Renal cortex interstitium (tissue), 11 donors: ENCODE data around the gene APBB1IP. TPM values are rescaled to one million over a fixed set of nuclear protein-coding genes. Genes with fewer than 3 reads are reported as not detected.
"Not testable (repeated sequence)": the region's sequence is repeated elsewhere in the genome, so short reads cannot be mapped to it uniquely, and the experiment has no call there.

Experiments used
- DNase-seq, 11 donors: peaks; one replicate each; pipeline ENCODE4 v3.0.0-alpha.2; 2013; ENCODE audit warnings: low read depth in 9 of 11, low spot score in 4 of 11; ENCODE audit errors: extremely low read depth in 1 of 11
- polyA plus RNA-seq, 3 donors: library from polyadenylated mRNA; unstranded; fragments of 120-200 nt; gene quantifications; one replicate each; pipeline ENCODE4 v1.2.1, GENCODE V29; 2013; ENCODE audit not compliant: insufficient read length in 3 of 3

APBB1IP gene
- polyA plus RNA-seq, 3 donors, result 0.94 to 1.9 (median 1.4) TPM

GRCh38 chr10:26468700-26469099, 30.6 kb downstream of the APBB1IP start:
- DNase-seq, result no peak

DNA sequence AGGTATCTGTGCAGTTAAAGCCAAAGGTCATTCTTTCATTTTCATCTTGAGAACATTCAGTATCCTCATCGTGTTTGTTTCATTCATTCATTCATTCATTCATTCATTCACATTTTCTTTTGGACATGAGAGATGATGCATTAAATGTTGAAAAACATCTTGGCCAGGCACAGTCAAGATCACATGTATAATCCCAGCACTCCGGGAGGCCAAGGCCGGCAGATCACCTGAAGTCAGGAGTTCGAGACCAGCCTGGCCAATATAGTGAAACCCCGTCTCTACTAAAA, 34.3 kb downstream of the APBB1IP start:
- DNase-seq, result no peak

- no peak for DNase-seq
Observed at GRCh38 chr10:26474026-26474425, 35.9 kb downstream of the APBB1IP start.

- DNase-seq, result not testable (repeated sequence)
Observed at GRCh38 chr10:26474845-26475244, 36.7 kb downstream of the APBB1IP start.

- DNase-seq, result no peak
Observed at GRCh38 chr10:26475386-26475785, 37.2 kb downstream of the APBB1IP start.

DNA sequence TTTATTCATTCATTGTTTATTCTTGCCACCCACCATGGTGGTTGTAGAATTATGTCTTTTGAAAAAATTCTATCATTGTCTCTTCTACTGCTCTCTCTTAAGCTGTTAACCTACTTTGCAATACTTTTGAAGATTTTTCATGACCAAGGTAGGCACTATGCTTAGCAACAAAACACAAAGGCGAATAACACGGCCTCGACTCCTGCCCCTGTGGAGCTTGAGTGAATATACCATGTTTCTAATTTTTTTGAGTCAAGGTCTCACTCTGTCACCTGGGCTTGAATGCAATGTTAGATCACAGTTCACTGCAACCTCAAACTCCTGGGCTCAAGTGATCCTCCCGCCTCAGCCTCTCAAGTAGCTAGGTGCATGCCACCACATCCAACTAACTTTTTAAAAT, 39.4 kb downstream of the APBB1IP start:
- no peak for DNase-seq

DNA sequence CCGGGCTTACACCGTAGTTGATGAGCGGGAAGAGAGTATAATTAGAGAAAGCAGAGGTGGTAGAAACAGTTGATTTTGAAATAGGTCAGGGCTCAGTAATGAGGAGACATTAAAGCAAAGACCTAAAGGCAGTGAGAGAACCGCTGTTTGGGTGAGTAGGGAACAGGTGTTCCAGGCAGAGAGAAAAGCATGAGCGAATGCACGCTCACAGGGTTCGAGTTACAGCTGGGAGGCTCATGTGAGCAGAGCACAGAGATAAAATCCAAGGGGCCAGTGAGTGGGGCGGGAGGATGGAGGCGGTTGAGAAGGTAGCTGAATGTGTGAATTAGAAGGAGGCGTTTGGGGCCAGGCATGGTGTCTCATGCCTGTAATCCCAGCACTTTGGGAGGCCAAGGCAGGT, 39.9 kb downstream of the APBB1IP start:
- no peak for DNase-seq

GRCh38 chr10:26479766-26480492, 41.8 kb downstream of the APBB1IP start:
- no peak for DNase-seq

DNA sequence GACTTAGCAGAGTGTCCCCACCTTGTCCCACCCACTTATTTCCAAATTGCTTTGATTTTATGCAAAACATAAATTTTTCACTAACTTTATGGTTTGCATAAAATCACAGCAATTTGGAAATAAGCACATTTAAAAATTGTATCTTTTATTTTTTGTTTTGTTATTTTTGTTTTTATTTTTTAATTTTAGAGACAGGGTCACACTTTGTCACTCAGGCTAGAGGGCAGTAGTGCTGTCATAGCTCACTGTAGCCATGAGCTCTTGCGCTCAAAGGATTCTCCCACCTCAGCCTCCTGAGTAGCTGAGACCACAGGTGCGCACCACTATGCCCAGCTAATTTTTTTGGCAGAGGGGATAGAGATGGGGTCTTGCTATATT, 43.2 kb downstream of the APBB1IP start:
- DNase-seq, result no peak

- DNase-seq, result no peak
Observed at GRCh38 chr10:26481914-26482550, 43.9 kb downstream of the APBB1IP start.

DNA sequence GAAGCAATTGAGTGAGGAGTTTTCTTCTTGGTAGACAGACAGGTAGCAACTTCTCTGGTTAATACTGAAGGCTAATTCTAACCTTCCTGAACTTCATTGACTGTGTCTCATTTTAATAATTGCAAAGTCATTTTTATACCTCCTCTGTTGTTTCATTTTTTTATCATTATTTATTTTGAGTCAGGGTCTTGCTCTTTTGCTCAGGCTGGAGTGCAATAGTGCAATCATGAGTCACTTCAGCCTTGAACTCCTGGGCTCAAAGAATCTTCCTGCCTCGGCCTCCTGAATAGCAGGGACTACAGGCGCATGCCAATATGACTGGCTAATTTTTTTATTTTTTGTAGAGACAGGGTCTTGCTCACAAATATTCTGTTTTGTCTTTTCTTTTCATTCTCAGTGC, 45.4 kb downstream of the APBB1IP start:
- no peak for DNase-seq

GRCh38 chr10:26485150-26485941, 47.2 kb downstream of the APBB1IP start:
- DNase-seq, result peak in 4 of 11 donors; percentile 6 to 21 (median 12)

GRCh38 chr10:26486304-26486703, 48.2 kb downstream of the APBB1IP start:
- DNase-seq, result no peak

DNA sequence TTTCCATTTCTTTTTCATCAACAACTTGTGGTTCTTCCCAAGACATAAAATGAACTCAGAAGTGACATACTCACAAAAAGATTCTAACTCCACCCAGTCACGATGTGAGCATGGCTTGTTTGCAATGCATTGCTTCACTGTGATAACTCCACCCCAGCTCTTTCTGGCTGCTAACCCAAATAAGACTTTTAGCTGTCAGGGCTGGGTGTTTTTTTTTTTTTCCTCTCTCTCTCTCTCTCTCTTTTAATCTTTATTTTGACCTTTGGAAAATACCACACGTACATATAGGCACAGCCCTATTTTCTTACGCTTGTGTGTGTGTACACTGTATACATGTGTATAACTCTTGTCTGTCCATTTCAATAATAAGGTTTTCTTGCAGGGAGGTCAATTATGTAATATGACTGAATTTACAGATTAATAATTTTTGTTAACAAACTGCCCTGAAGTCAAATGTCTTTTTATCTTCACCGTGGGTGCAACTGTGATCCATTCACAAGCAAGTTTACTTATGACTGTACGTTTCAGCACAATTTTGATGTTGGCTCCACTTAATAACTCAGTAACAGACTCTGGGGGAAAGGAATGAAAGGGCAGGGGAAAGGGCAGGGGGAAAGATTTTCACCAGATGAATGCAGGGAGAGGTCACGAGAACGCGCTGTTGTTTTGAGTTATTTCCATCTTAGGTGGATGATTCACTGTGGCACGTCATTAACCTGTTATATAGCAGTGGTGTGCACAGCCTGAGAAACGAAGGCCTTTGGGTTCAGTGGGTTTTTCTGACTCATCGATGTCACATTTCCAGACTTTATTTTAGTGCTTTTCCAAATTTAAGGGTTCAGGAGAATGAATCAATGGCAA, 49.1 kb downstream of the APBB1IP start:
- no peak for DNase-seq

GRCh38 chr10:26488344-26488743, 50.2 kb downstream of the APBB1IP start:
- no peak for DNase-seq

GRCh38 chr10:26489081-26489480, 50.9 kb downstream of the APBB1IP start:
- no peak for DNase-seq

GRCh38 chr10:26490367-26490766, 52.2 kb downstream of the APBB1IP start:
- not testable (repeated sequence) for DNase-seq

DNA sequence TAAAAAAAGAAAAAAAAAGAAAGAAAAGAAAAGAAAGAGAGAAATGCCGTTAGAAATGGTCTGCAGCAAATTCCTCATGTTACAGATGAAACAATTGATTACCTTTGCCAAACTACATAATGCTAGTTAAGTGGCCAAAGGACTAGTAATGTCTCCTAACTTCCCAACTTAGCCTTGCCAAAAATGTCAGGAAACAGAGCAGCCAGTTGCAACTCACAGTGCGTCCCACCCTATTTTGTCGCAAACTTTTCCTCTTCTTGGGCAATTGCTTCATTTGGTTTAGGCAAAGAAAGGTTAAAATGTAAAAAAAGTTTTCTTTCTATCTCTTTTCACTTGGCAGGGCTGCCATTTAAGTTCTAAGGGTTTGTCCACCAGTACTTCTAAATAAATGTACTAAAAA, 53.1 kb downstream of the APBB1IP start:
- DNase-seq, result no peak

GRCh38 chr10:26491934-26492333, 53.8 kb downstream of the APBB1IP start:
- no peak for DNase-seq
